ENCODE measurements around the gene SEMA3D. TPM values are rescaled to one million over a fixed set of nuclear protein-coding genes. Genes with fewer than 3 reads are reported as not detected.

SEMA3D gene
- total and polyA plus RNA-seq, 2 experiments from 2014 or later, result 1.5 to 7.2 TPM

- H3K9me3 Mint-ChIP-seq, result no peaks in the 10 kb centered on the region
- H3K79me2 ChIP-seq (replicated peaks; ENCODE audit: insufficient read depth), result no peaks in the 10 kb centered on the region
- no peak for ATAC-seq
- H3K4me2 ChIP-seq, result no peak overlapping the region
- no peak for DNase-seq (ENCODE audit: low spot score)
- no peaks in the 10 kb centered on the region for H3F3A ChIP-seq (replicated peaks; ENCODE audit: low read depth)
- no peaks in the 10 kb centered on the region for H3K4me1 Mint-ChIP-seq
- no peak overlapping the region for H3K27ac ChIP-seq (ENCODE audit: low read depth)
- no peaks in the 10 kb centered on the region for H3K9me2 ChIP-seq (ENCODE audit: insufficient read depth)
- no peaks in the 10 kb centered on the region for H4K20me1 ChIP-seq (replicated peaks; ENCODE audit: insufficient read depth)
- H3K27ac Mint-ChIP-seq, result no peak overlapping the region
- H3K4me3 Mint-ChIP-seq, result no peak overlapping the region
- TF ChIP-seq EZH2phosphoT487 (IDR thresholded peaks at IDR 0.05; ENCODE audit: unreplicated experiment) (no peak), POLR2AphosphoS5 (IDR thresholded peaks at IDR 0.05; ENCODE audit: low read depth) (no peak), JUNB (IDR thresholded peaks at IDR 0.05; ENCODE audit: unreplicated experiment) (no peak), REST (IDR thresholded peaks at IDR 0.05; ENCODE audit: unreplicated experiment) (no peak), CREB1 (CRISPR knock-in tag; IDR thresholded peaks at IDR 0.05; ENCODE audit: low read depth) (no peak), EZH2 (IDR thresholded peaks at IDR 0.05; ENCODE audit: low read depth, unreplicated experiment) (no peak), ZNF331 (CRISPR knock-in tag; IDR thresholded peaks at IDR 0.05; ENCODE audit: low read depth) (no peak), CTCF (conservative IDR thresholded peaks at IDR 0.05; ENCODE audit: low read depth in 2 of 2) (no peak), ETS1 (IDR thresholded peaks at IDR 0.05) (no peak), ZNF114 (CRISPR knock-in tag; IDR thresholded peaks at IDR 0.05) (no peak), ZNF462 (CRISPR knock-in tag; IDR thresholded peaks at IDR 0.05) (no peak), STAT1 (IDR thresholded peaks at IDR 0.05; ENCODE audit: unreplicated experiment) (no peak)
- H3K36me3 Mint-ChIP-seq (ENCODE audit: low read depth), result no peaks in the 10 kb centered on the region
- H3K4me3 ChIP-seq, result no peak overlapping the region
- no peaks in the 10 kb centered on the region for H3K4me1 ChIP-seq (ENCODE audit: insufficient read depth)
- H3K27me3 Mint-ChIP-seq (ENCODE audit: insufficient read depth, low read depth, poor library complexity), result peaks cover 1% of the 10 kb centered on the region
- H3K36me3 ChIP-seq (ENCODE audit: insufficient read depth), result no peaks in the 10 kb centered on the region
- no peaks in the 10 kb centered on the region for H3K27me3 ChIP-seq (ENCODE audit: insufficient read depth)
- no peak overlapping the region for H2AFZ ChIP-seq
These were observed 148.4 kb downstream of the SEMA3D start for GRCh38 chr7:85038466-85038865.

All from GM23338 (cell line).